Bronchial epithelial cell (primary cell): Measurements from ENCODE around the gene MGME1. TPM values are rescaled to one million over a fixed set of nuclear protein-coding genes. Genes with fewer than 3 reads are reported as not detected.
A peak's percentile ranks its signal among the peaks of the same experiment; 100 is the strongest.

Experiments
- DNase-seq: peaks from one replicate; pipeline ENCODE4 v3.0.0-alpha.2; 2010; ENCODE audit warnings: low read depth
- FAIRE-seq: peaks from 2 replicates; lab custom pipeline; 2011; peaks lifted over from hg19 to GRCh38; lab: Jason Lieb, UNC
- H3K27me3 ChIP-seq: 2 replicates; pipeline ENCODE4 v1.5.1; 2011; ENCODE audit warnings: low read length; ENCODE audit not compliant: control insufficient read depth, insufficient read depth
- H3K36me3 ChIP-seq: 2 replicates; pipeline ENCODE4 v1.5.1; 2011; ENCODE audit warnings: low read length; ENCODE audit not compliant: control insufficient read depth, insufficient read depth
- H3K4me3 ChIP-seq: 2 replicates; pipeline ENCODE4 v1.5.1; 2011; ENCODE audit warnings: mild to moderate bottlenecking, low read depth, low read length, control low read depth
- CTCF ChIP-seq: IDR thresholded peaks from 2 replicates; pipeline ENCODE4 v1.5.1; 2011; ENCODE audit warnings: mild to moderate bottlenecking, moderate library complexity, low read length, control low read depth, inconsistent platforms; ENCODE audit not compliant: insufficient read depth, severe bottlenecking
- total RNA-seq: library from RNA; depleted of rRNA; stranded (reverse); fragments of >200 nt; gene quantifications from 2 replicates; pipeline ENCODE4 v1.2.1, GENCODE V29; 2014

The MGME1 gene
- total RNA-seq, 1 donor from 2014 or later: 10.3 TPM

- no peak for FAIRE-seq
- no peaks in the 10 kb centered on the region for H3K36me3 ChIP-seq
These were observed 34.5 kb upstream of the MGME1 start for GRCh38 chr20:17934141-17934862.

GRCh38 chr20:17935186-17935585, 33.6 kb upstream of the MGME1 start:
- no peak for DNase-seq
- Histone ChIP-seq H3K27me3 (no peaks in the 10 kb centered on the region), H3K4me3 (no peak overlapping the region), H3K36me3 (no peaks in the 10 kb centered on the region)
- no peak for FAIRE-seq
- TF ChIP-seq CTCF: no peak

More at GRCh38 chr20:17934141-17934862, 34.5 kb upstream of the MGME1 start:
- no peak for DNase-seq
- Histone ChIP-seq H3K27me3 (peaks cover 1% of the 10 kb centered on the region), H3K4me3 (no peak overlapping the region)
- no peak for TF ChIP-seq CTCF

GRCh38 chr20:17935761-17936160, 33.1 kb upstream of the MGME1 start:
- TF ChIP-seq CTCF: no peak
- no peak for FAIRE-seq

GRCh38 chr20:17936286-17936760, 32.5 kb upstream of the MGME1 start:
- Histone ChIP-seq H3K36me3 (no peaks in the 10 kb centered on the region), H3K27me3 (no peaks in the 10 kb centered on the region), H3K4me3 (no peak overlapping the region)
- FAIRE-seq (peak; percentile 13), DNase-seq (no peak)
- no peak for TF ChIP-seq CTCF

More at GRCh38 chr20:17935761-17936160, 33.1 kb upstream of the MGME1 start:
- Histone ChIP-seq H3K4me3 (no peak overlapping the region), H3K27me3 (no peaks in the 10 kb centered on the region), H3K36me3 (no peaks in the 10 kb centered on the region)
- no peak for DNase-seq

GRCh38 chr20:17936761-17937732, 31.8 kb upstream of the MGME1 start:
- TF ChIP-seq CTCF: no peak
- Histone ChIP-seq H3K4me3 (no peak overlapping the region), H3K36me3 (no peaks in the 10 kb centered on the region), H3K27me3 (no peaks in the 10 kb centered on the region)
- DNase-seq (no peak), FAIRE-seq (no peak)
